ENCODE data around the gene SEPTIN6. TPM values are rescaled to one million over a fixed set of nuclear protein-coding genes. Genes with fewer than 3 reads are reported as not detected.

The SEPTIN6 gene
- total and polyA plus RNA-seq, 2 donors from 2014 or later = 32.4 to 40.1 TPM

DNA sequence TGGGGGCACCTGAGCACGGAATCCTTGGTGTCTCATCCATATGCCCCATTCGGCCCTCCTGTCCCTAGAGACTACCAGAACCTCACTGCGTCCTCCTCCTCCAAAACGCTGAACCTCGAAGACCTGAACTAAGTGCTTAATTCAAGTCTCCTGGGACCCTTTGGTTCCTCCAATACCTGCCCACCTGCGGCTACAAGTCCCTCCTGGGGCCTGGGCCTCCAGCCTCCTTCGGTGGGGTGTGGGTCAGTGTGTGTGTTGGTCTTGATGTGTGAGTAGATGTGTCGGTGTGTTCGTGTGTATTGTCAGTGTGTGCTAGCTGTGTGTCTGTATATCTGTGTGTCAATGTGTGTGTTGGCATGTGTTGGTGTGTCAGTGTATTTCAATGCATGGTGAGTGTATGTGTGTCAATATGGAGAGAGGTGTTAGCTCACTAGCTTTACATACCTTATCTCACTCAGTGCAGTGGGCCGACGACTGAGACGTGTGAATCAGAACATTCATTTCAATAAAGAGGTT lies 2.6 kb upstream of the SEPTIN6 start:
- Histone ChIP-seq H3K27me3 (ENCODE audit: control insufficient read depth, insufficient read depth, low read length) (no peaks in the 10 kb centered on the region), H3K9me3 (ENCODE audit: control insufficient read depth in 2 of 3, insufficient read depth in 1 of 3, low read length in 3 of 3) (no peaks in the 10 kb centered on the region), H3K36me3 (ENCODE audit: control insufficient read depth in 2 of 3, insufficient read depth in 3 of 3, low read length in 3 of 3) (no peaks in the 10 kb centered on the region), H3K27ac (ENCODE audit: low read depth in 2 of 2, low read length in 2 of 2) (no peak overlapping the region), H3K9ac (ENCODE audit: low read length in 3 of 3) (no peak overlapping the region), H3K4me1 (ENCODE audit: control insufficient read depth in 2 of 3, insufficient read depth in 2 of 3, low read depth in 1 of 3, low read length in 3 of 3) (no peaks in the 10 kb centered on the region), H3K4me3 (ENCODE audit: low read length in 3 of 3) (no peak overlapping the region)
- intact Hi-C loops (cut with DNase I) = no loop called here
- FAIRE-seq (no peak), DNase-seq (no peak)
- TF ChIP-seq CTCF (IDR thresholded peaks at IDR 0.05; ENCODE audit: borderline replicate concordance, extremely low read depth, insufficient read depth) = no peak

- no peak for TF ChIP-seq CTCF (IDR thresholded peaks at IDR 0.05; ENCODE audit: borderline replicate concordance, extremely low read depth, insufficient read depth)
- DNase-seq = peak in 4 of 5 donors; percentile 29 to 54 (median 40)
- Histone ChIP-seq H3K9me3 (ENCODE audit: control insufficient read depth in 2 of 3, insufficient read depth in 1 of 3, low read length in 3 of 3) (no peaks in the 10 kb centered on the region), H3K4me3 (ENCODE audit: low read length in 3 of 3) (no peak overlapping the region), H3K4me1 (ENCODE audit: control insufficient read depth in 2 of 3, insufficient read depth in 2 of 3, low read depth in 1 of 3, low read length in 3 of 3) (no peaks in the 10 kb centered on the region), H3K36me3 (ENCODE audit: control insufficient read depth in 2 of 3, insufficient read depth in 3 of 3, low read length in 3 of 3) (no peaks in the 10 kb centered on the region), H3K27me3 (ENCODE audit: control insufficient read depth, insufficient read depth, low read length) (no peaks in the 10 kb centered on the region), H3K27ac (ENCODE audit: low read depth in 2 of 2, low read length in 2 of 2) (no peak overlapping the region), H3K9ac (ENCODE audit: low read length in 3 of 3) (no peak overlapping the region)
- intact Hi-C loops (cut with DNase I) = no loop called here
- no peak for FAIRE-seq
These were observed 1.9 kb upstream of the SEPTIN6 start for GRCh38 chrX:119694601-119695534.

DNA sequence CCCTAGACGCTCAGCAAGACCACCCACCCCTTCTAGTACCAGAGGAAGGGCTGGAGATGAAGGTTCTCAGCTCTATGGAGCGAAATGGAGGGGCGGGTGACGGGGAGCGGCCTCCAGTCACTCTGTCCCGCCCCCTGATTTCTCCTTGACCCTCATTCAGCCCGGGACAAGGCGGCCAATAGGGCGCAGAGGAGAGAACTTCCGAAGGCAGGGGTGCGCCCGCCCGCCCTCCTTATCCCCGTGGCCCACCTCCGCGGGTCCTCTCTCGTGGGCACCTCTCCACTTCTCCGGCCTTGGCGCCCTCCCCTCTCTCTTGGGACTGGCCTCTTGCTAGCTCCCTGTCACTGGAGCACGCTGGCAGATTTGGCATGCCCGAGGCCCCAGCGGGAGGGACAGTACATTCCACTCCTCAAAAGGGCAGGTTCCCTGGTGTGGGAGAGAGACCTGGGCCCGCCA lies 1.1 kb upstream of the SEPTIN6 start:
- Histone ChIP-seq H3K36me3 (ENCODE audit: control insufficient read depth in 2 of 3, insufficient read depth in 3 of 3, low read length in 3 of 3) (no peaks in the 10 kb centered on the region), H3K9me3 (ENCODE audit: control insufficient read depth in 2 of 3, insufficient read depth in 1 of 3, low read length in 3 of 3) (no peaks in the 10 kb centered on the region), H3K4me3 (ENCODE audit: low read length in 3 of 3) (peak overlapping the region in 2 of 3 donors; percentile 6 to 59), H3K4me1 (ENCODE audit: control insufficient read depth in 2 of 3, insufficient read depth in 2 of 3, low read depth in 1 of 3, low read length in 3 of 3) (no peaks in the 10 kb centered on the region), H3K27me3 (ENCODE audit: control insufficient read depth, insufficient read depth, low read length) (no peaks in the 10 kb centered on the region), H3K9ac (ENCODE audit: low read length in 3 of 3) (no peak overlapping the region), H3K27ac (ENCODE audit: low read depth in 2 of 2, low read length in 2 of 2) (peak overlapping the region in 1 of 2 donors; percentile 47)
- intact Hi-C loops (cut with DNase I) = no loop called here
- TF ChIP-seq CTCF (IDR thresholded peaks at IDR 0.05; ENCODE audit: borderline replicate concordance, extremely low read depth, insufficient read depth) = no peak
- FAIRE-seq = no peak
- DNase-seq = peak in 4 of 5 donors; percentile 21 to 62 (median 38)
